Epithelial cell of proximal tubule (primary cell): ENCODE measurements around the gene RIN3. TPM values are rescaled to one million over a fixed set of nuclear protein-coding genes. Genes with fewer than 3 reads are reported as not detected.

ENCODE experiments used
- DNase-seq: peaks from one replicate; pipeline ENCODE4 v3.0.0-alpha.2; 2011; ENCODE audit warnings: low read depth
- H3K4me3 ChIP-seq: 2 replicates; pipeline ENCODE4 v1.5.1; 2011; ENCODE audit warnings: low read depth, mild to moderate bottlenecking, low read length
- total RNA-seq: library from RNA; depleted of rRNA; stranded (reverse); fragments of >200 nt; gene quantifications from 2 replicates; pipeline ENCODE4 v1.2.3, GENCODE V29; 2015
- TF ChIP-seq, protein P1 (sequence below): conservative IDR thresholded peaks from 2 replicates; pipeline ENCODE4 v1.5.1; 2012; ENCODE audit warnings: low read depth, mild to moderate bottlenecking, low read length

Gene RIN3
- total RNA-seq, 1 donor from 2014 or later, result 7.4 TPM

DNA sequence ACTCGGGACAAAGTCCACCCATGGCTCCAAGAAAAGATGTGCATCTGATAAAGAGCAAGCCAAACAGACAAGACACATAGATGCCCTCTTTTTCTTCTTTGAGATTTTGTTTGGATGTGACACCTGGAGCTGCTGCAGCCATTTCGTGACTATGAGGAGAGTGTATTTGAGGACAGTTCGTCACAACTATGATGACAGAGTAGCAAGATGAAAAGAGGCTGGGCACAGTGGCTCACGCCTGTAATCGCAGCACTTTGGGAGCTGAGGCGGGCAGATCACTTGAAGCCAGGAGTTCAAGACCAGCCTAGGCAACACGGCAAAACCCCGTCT lies 213.3 kb downstream of the RIN3 start:
- TF ChIP-seq, protein P1, sequence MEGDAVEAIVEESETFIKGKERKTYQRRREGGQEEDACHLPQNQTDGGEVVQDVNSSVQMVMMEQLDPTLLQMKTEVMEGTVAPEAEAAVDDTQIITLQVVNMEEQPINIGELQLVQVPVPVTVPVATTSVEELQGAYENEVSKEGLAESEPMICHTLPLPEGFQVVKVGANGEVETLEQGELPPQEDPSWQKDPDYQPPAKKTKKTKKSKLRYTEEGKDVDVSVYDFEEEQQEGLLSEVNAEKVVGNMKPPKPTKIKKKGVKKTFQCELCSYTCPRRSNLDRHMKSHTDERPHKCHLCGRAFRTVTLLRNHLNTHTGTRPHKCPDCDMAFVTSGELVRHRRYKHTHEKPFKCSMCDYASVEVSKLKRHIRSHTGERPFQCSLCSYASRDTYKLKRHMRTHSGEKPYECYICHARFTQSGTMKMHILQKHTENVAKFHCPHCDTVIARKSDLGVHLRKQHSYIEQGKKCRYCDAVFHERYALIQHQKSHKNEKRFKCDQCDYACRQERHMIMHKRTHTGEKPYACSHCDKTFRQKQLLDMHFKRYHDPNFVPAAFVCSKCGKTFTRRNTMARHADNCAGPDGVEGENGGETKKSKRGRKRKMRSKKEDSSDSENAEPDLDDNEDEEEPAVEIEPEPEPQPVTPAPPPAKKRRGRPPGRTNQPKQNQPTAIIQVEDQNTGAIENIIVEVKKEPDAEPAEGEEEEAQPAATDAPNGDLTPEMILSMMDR, result no peak
- H3K4me3 ChIP-seq, result no peak overlapping the region
- no peak for DNase-seq

DNA sequence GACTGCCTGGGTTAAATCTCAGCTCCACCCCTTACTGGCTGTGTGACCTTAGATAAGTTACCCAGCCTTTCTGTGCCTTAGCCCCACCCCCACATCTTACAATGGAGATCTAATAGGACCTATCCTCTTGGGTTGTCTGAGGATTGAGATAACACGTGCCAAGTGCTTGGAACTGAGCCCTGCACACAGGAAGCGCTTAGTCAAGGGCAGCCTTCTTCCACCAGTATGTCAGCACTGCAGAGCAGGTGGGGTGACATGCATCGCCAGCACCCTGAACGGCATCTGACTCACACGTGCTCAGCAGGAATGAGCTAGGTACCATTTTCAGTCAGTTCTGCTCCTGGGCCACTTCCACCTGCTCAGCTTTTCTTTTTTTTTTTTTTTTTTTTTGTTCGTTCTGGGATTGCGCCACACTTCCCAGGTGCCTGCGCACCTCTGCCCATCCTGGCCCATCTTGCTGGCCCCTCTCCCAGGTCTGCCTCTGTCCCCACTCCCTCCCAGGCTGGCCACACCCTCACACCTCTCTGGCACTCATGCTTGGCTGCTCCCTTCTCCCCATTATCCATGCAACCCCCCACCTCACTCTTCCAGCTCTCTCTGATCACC lies 215.3 kb downstream of the RIN3 start:
- DNase-seq, result peak; percentile 80
- TF ChIP-seq, protein P1, result no peak

DNA sequence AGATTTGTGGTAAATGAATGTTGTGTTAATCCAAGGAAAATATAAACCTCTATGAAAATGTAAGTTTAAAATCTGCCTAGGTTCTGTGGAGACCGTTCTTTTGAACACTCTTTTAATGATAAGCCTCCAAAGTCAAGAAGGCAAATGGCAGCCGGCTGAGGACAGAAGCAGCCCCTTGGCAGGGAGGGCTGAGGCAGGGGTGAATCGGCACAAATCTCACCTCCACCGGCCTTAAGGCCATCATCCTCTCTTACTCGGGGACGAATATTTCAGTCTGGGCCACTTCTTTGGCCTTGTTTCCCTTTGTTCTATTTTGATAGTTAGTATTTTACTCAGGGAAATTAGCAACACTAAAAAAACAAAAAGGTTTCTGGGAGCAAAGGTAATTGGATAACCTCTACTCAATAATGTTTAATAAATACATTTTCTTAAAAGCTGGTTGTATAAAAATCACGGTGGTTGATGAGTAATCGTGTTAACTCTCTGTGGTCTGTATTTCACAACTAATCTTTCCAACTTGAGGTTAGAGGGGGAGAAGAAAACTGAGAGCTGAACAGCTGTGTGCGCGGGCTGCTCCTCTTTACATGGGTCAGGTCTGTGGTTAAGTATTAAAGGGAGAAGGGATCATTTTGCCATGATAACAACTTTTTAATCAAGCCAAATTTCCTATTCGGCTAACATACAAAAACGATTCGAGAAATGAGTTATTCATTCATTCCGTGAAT lies 216.2 kb downstream of the RIN3 start:
- DNase-seq, result peak; percentile 54
- H3K4me3 ChIP-seq, result no peak overlapping the region

More for the DNA sequence above, 215.3 kb downstream of the RIN3 start:
- no peak overlapping the region for H3K4me3 ChIP-seq

DNA sequence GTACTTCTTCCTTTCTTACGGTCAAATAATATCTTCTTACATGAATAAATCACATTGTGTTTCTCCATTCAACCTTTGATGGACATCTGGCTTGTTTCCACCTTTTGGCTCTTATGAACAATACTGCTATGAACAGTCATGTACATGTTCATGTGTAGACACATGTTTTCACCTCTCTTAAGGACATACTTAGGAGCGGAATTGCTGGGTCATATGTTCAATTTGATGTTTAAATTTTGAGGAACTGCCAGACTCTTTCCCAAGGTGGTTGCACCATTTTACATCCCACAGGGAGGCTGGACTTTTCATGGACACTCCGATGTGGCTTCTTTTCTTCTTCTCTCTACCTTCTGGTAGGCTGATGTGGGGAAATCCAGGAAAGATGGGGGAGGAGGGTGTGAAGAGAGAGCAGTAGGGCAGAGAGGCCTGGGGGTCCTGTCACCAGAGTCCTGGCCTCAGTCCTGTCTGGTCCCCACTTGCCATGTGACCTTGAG lies 218.1 kb downstream of the RIN3 start:
- H3K4me3 ChIP-seq, result no peak overlapping the region
- TF ChIP-seq, protein P1, result no peak
- DNase-seq, result no peak

More for the DNA sequence above, 216.2 kb downstream of the RIN3 start:
- TF ChIP-seq, protein P1, result no peak

DNA sequence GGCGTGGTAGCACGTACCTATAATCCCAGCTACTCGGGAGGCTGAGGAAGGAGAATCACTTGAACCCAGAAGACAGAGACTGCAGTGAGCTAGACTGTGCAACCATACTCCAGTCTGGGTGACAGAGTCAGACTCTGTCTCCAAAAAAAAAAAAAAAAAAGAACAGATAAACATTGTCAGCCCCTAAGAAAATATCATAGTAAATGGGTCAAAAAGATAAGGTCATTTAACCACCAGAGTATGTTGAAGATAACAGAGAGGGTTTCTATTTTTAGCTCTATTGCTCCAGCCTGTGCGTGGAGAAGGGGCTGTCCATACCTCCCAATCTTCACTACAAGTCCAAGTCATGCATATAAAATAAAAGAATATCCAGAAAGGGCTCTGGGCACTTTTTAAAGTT lies 219.4 kb downstream of the RIN3 start:
- no peak overlapping the region for H3K4me3 ChIP-seq
- DNase-seq, result no peak
- TF ChIP-seq, protein P1, result no peak

DNA sequence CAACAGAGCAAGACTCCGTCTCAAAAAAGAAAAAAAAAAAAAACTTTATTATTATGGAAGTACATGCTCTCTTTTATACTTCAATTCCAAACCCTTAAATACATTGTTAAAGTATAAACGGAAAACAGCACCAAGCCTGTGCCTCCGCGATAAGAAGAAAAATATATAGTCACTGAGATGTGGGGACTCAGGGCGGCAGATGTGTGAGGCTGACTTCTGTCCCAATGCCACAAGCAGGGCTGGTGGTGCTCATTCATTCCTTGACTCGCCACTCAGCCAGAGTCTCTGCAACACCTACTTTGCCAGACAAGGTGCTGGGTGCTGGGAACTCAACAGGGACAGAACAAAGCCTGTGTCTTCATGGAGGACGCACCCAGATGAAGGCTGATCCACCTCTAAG lies 221.0 kb downstream of the RIN3 start:
- H3K4me3 ChIP-seq, result no peak overlapping the region
- TF ChIP-seq, protein P1, result no peak
- no peak for DNase-seq
